Stimulated activated CD4-positive, alpha-beta T cell treated with anti-CD3 and anti-CD28 coated beads, Interleukin-12 subunit alpha, Interleukin-12 subunit beta, amount 100 ng/mL, for 24 hours (primary cell): ENCODE results near the gene PARS2.

Experiments used
- DNase-seq, 2 experiments: peaks; one replicate each; pipeline ENCODE4 v3.0.0-alpha.2; 2020; ENCODE audit warnings: low read depth in 2 of 2

The PARS2 gene

GRCh38 chr1:54764133-54764921, at the start of gene PARS2:
Gene PARS2 (minus strand): TSS chr1:54764523. CDS start chr1:54759161, 5,362 bp downstream.
- peak; percentile 89 to 96 for DNase-seq

GRCh38 chr1:54814126-54814498, 49.8 kb upstream of the PARS2 start:
- no peak for DNase-seq

GRCh38 chr1:54813485-54814125, 49.3 kb upstream of the PARS2 start:
- DNase-seq: no peak

GRCh38 chr1:54812801-54813484, 48.6 kb upstream of the PARS2 start:
- DNase-seq: no peak

DNA sequence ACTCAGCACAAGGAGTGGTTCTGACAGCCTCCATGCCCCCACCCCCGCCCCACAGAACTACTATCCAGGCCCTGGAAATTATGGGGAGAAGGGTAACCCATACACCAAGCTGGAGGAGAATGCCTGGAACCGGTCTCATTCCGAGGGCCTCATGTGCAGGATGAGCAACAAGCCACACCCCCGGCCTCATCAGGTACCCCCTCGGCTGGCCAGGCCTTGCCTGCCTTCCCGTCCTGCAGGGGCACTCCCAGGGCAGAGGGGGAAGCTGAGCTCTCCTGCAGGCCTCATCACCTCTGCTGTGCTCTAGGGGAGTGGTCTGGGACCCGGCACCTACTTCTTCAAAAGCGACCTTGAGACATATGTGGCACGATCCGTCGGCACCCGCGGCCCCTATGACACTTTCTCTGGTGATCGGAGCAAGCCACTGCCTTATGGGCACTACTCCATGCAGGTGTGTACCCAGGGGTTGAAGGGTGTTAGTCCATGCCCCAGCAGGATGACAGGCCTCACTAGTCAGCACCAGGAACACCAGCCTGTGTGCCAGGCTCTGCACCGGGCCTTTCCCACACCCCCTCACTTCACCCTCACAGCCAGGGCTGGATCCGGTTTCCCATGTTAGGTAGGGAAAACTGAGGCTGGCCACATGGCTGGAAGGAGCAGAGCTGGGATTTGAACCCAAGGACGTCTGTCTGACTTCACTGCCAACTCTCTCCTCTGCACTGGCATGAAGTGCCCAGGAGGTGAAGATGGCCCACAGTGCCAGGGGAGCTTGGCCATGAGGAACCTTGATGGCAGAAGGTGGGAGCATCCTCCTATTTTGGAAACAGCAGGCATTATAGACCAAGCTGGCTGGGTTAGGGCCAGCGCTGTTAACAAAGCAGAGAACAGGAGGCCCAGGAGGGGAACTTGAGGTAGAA, 47.7 kb upstream of the PARS2 start:
- DNase-seq: no peak

- no peak for DNase-seq
Observed at GRCh38 chr1:54811066-54811465, 46.7 kb upstream of the PARS2 start.

DNA sequence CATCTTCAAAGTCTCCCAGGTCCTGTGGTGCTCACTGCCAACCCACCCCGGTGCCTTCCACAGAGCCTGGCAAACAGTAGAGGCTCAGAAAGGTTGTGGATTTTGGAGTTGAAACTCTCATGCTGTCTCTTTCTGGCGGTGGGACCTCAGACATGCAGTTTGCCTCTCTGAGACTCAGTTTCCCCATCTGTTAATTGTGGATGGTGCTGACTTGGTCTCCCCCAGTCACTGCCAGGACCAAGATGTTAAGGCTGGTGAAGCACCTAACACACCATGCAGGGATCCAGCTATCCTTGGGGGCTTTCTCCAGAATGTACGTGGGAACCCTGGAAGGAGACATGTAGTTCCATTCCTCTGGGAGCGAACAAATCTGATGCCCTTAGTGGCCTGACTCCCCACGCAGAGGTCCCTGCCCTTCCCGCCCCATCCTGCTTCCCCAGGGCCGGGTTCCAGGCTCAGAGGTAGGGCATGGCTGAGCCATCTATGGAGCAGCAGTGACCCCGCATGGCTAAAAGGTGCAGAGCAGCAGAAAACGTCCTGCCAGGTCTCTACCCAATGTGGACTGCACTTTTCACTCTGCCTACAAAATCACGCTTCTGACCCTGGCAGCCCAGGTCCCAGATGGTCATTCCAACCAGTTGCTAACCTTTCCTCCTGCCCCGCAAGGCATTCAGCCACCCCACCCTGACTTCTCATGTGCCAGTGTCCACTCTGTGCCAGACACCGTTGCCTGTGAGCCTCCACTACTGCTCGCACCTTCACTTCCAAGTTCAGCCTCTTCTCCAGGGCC, 46.0 kb upstream of the PARS2 start:
- DNase-seq: peak; percentile 35 to 68

DNA sequence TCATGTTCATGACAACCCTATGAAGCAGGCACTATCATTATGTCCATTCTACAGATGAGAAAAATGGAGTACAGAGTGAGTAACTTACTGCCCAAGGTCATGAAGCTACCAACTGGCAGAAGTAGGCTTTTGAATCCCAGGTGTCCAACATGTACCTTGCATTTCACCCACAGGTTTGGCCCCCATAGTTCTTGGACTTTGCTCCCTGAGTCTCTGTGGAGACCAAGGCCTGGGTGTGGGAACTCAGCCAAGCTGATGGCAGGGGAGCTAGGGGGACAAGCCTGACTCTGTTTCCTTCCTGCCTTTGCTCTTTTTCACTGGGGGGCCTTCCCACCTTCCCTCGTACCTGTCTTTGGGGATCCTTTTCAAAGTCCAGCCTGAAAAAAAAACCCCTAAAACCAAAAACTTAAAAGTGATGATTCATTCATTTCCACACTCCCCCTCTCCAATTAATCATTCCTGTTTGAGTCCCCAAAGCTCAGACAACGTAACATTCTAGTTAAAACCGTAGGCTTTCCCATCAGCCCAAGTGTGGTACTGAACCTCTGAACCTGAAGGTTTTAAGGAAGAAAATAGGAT, 45.3 kb upstream of the PARS2 start:
- DNase-seq: no peak

GRCh38 chr1:54808443-54809207, 44.3 kb upstream of the PARS2 start:
- no peak for DNase-seq

DNA sequence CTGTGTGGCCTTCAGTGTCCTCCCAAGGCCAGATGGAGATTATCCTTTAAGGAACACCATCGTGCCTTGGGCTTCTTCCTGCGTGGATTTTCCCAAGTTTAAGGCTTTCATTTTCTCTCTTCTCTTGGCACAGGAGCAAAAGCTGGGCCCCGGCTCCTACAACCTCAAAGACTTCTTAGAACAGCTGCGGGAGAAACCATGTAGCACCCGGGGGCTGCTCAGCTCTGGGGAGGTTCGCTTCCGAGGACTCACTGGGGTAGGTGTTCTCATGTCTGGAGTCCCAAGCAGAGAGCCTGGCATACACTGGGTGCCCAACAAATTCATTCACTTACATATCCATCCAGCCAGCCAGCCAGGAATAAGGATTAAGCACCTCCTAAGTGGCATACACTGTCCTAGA, 43.4 kb upstream of the PARS2 start:
- DNase-seq: no peak

GRCh38 chr1:54806931-54807611, 42.7 kb upstream of the PARS2 start:
- no peak for DNase-seq

DNA sequence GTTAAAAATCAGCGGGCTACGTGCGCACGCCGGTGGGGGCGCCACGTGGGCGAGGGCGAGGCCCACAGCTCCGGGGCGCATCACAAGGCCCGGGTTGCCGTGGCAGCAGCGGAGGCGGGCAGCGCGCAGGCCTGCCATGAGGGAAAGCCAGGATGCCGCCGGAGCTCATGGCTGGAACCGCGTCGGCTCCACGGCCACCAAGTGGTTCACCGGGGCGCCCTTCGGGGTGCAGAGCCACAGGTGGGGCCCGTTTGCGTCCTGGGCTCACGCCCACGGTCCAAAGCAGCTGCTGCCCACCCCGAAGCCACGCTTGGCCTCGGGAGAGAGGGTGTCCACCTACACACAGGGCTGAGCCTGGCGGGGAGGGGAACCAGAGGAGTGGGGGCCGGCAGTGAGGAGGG, 41.7 kb upstream of the PARS2 start:
- no peak for DNase-seq

- no peak for DNase-seq
Observed at GRCh38 chr1:54805466-54805865, 41.1 kb upstream of the PARS2 start.

- peak in 1 of 2 experiments; percentile 17 for DNase-seq
Observed at GRCh38 chr1:54804471-54805132, 40.3 kb upstream of the PARS2 start.

- no peak for DNase-seq
Observed at GRCh38 chr1:54803761-54804470, 39.6 kb upstream of the PARS2 start.

DNA sequence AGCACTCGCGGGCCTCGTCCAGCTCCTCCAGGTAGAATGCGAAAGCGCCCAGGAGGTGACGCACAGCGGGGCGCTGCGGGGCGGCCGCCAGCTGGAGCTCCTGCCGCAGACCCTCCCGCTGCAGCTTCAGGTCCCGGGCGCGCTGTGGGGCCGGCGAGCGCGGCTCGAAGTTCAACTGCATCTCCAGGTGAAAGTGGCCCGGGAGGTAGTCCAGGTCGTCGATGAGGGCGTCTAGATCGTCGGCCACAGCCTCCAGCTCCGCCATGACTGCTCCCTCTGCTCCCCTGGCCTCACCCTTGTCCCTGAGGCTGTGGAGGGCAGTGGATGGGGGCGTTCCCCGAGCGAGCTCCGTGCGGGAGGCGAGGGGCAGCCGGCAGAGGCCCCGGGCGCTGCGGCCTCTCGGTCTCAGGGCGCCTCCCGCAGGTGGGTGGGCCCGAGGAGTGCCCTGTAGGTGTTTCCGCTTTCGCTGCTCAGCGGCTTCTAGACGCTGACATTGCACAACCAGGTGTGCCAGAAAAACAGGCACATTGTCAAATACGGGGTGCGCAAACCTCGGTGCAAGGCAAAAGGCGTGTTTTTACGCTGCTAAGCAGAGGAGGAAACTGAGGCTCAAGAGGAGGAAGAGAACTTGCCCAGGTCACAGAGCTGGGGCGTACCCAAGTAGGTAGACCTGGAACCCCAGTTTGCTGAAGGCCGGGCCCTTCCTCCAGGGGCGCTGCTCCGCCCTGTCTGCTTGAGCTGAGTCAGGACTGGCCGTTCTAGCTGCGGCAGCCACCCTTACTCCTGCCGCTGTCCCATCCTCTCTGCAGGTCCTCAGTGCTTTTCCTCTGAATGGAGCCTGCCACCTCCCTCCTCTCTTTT, 36.8 kb upstream of the PARS2 start, which contains the start of gene TTC22:
Gene TTC22, minus strand, starts transcription at position 425 of the 861 bp plus-strand sequence. Its CDS starts 160 bp downstream, at position 265.
- peak; percentile 44 to 57 for DNase-seq
